SU-DHL-6 (cell line): ENCODE measurements around the gene EDEM3.

Source experiments
- H2AFZ ChIP-seq: fragments of 200-600 bp; sonication (generic); 2 replicates; pipeline ENCODE4 v1.6.1; 2014; ENCODE audit warnings: low read depth, mild to moderate bottlenecking, moderate library complexity, mixed read lengths, antibody characterized with exemption, low read length; ENCODE audit not compliant: severe bottlenecking
- H3F3A ChIP-seq: fragments of 200-600 bp; shearing (Covaris generic); 2 replicates; pipeline ENCODE4 v1.6.0; 2016; ENCODE audit warnings: antibody characterized with exemption, mild to moderate bottlenecking; ENCODE audit not compliant: insufficient read depth
- H3K27ac ChIP-seq: fragments of 200-600 bp; sonication (generic); 2 replicates; pipeline ENCODE4 v1.5.1; 2016; ENCODE audit warnings: low read depth, mild to moderate bottlenecking, low read length, moderate library complexity, mixed read lengths
- H3K27me3 ChIP-seq: fragments of 200-600 bp; sonication (generic), shearing (Covaris generic); 2 replicates; pipeline ENCODE4 v1.6.0; 2014; ENCODE audit warnings: mild to moderate bottlenecking, low read length
- H3K36me3 ChIP-seq: fragments of 200-600 bp; sonication (generic); 2 replicates; pipeline ENCODE4 v1.6.1; 2014; ENCODE audit warnings: mild to moderate bottlenecking, low read length, mixed read lengths
- H3K4me2 ChIP-seq: fragments of 300-600, 200-600 bp; shearing (Covaris generic), sonication (generic); 2 replicates; pipeline ENCODE4 v1.6.0; 2014; ENCODE audit warnings: low read length, low read depth, mild to moderate bottlenecking; ENCODE audit not compliant: poor library complexity, severe bottlenecking
- H3K4me3 ChIP-seq: fragments of 200-600 bp; sonication (generic); 2 replicates; pipeline ENCODE4 v1.5.1; 2014; ENCODE audit warnings: antibody characterized with exemption, low read length, mild to moderate bottlenecking, mixed read lengths; ENCODE audit not compliant: insufficient read depth, poor library complexity, severe bottlenecking
- H3K79me2 ChIP-seq: fragments of 200-600 bp; sonication (generic); 2 replicates; pipeline ENCODE4 v1.6.1; 2014; ENCODE audit warnings: mild to moderate bottlenecking, low read length, moderate library complexity; ENCODE audit not compliant: insufficient read depth
- H3K9ac ChIP-seq: fragments of 200-600 bp; sonication (generic); 2 replicates; pipeline ENCODE4 v1.7.0; 2014; ENCODE audit warnings: mild to moderate bottlenecking, low read length
- H3K9me2 ChIP-seq: fragments of 200-600 bp; sonication (generic); replicated peaks from 2 replicates; pipeline ENCODE4 v1.6.1; 2014; ENCODE audit warnings: low read length; ENCODE audit not compliant: insufficient read depth
- H3K9me3 ChIP-seq: fragments of 200-600 bp; sonication (generic); 2 replicates; pipeline ENCODE4 v1.6.1; 2014; ENCODE audit warnings: low read length, mixed read lengths; ENCODE audit not compliant: insufficient read depth
- H4K20me1 ChIP-seq: fragments of 200-600 bp; sonication (generic); 2 replicates; pipeline ENCODE4 v1.6.1; 2014; ENCODE audit warnings: low read depth, mild to moderate bottlenecking, antibody characterized with exemption, low read length, moderate library complexity, mixed read lengths
- EZH2phosphoT487 ChIP-seq: fragments of 200-600 bp; sonication (generic), shearing (Covaris generic); conservative IDR thresholded peaks from 2 replicates; pipeline ENCODE4 v1.6.1; 2018; ENCODE audit warnings: mild to moderate bottlenecking, antibody characterized with exemption, low read length, moderate library complexity, mixed read lengths
- TF ChIP-seq, protein P1 (sequence below): fragments of 200-600 bp; sonication (generic); IDR thresholded peaks from one replicate; pipeline ENCODE4 v1.5.1; 2017; ENCODE audit warnings: antibody characterized with exemption, mild to moderate bottlenecking, low read length, moderate library complexity; ENCODE audit not compliant: insufficient read depth, poor library complexity, severe bottlenecking

EDEM3 gene

DNA sequence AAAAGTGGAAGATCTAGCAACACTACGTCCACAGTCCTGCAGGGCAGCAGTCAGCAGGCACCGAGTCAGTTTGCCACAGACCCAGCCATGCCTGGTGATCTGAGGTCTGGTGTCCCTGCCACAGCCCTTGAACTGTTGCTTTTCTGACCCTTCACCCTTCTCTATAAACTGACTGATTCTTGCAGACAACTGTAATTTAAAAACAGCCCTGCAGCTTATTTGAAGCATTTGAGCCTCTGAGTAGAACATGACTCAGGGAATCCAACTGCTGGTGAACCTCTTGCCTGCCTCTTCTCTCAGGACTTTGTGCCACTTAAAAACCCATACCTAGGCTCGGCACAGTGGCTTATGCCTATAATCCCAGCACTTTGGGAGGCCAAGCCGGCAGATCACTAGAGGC, 107.2 kb downstream of the EDEM3 start:
- no peaks in the 10 kb centered on the region for H4K20me1 ChIP-seq
- H3K36me3 ChIP-seq: no peaks in the 10 kb centered on the region
- H2AFZ ChIP-seq: no peak overlapping the region
- no peak for TF ChIP-seq EZH2phosphoT487
- TF ChIP-seq, protein P1, sequence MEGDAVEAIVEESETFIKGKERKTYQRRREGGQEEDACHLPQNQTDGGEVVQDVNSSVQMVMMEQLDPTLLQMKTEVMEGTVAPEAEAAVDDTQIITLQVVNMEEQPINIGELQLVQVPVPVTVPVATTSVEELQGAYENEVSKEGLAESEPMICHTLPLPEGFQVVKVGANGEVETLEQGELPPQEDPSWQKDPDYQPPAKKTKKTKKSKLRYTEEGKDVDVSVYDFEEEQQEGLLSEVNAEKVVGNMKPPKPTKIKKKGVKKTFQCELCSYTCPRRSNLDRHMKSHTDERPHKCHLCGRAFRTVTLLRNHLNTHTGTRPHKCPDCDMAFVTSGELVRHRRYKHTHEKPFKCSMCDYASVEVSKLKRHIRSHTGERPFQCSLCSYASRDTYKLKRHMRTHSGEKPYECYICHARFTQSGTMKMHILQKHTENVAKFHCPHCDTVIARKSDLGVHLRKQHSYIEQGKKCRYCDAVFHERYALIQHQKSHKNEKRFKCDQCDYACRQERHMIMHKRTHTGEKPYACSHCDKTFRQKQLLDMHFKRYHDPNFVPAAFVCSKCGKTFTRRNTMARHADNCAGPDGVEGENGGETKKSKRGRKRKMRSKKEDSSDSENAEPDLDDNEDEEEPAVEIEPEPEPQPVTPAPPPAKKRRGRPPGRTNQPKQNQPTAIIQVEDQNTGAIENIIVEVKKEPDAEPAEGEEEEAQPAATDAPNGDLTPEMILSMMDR: no peak
- H3F3A ChIP-seq: no peaks in the 10 kb centered on the region
- H3K4me3 ChIP-seq: no peak overlapping the region
- no peaks in the 10 kb centered on the region for H3K9me3 ChIP-seq
- no peak overlapping the region for H3K9ac ChIP-seq
- no peak overlapping the region for H3K27ac ChIP-seq
- H3K4me2 ChIP-seq: no peak overlapping the region
- H3K9me2 ChIP-seq: no peaks in the 10 kb centered on the region
- no peaks in the 10 kb centered on the region for H3K27me3 ChIP-seq
- H3K79me2 ChIP-seq: no peaks in the 10 kb centered on the region

DNA sequence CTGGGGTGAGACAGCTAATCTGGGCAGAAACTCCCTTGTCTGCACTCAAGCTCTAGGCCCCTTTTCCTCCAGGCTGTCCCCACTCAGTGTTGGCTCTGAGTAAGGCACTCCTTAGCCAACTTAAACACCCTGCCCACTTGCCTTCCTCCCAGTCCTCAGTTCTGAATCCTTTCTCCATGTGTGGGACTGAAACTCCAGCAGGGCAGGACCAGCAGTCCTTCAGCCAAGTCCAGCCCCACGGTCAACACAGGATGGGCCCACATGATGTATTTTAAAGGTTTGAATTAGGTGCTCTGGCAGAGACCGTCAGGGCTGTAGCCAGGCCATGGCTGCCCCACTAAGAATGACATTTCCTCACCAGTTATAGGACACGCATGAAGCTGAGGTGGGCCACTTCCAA, 107.8 kb downstream of the EDEM3 start:
- Histone ChIP-seq H3K36me3 (no peaks in the 10 kb centered on the region), H4K20me1 (no peaks in the 10 kb centered on the region), H3K4me3 (no peak overlapping the region), H3K27me3 (no peaks in the 10 kb centered on the region), H2AFZ (no peak overlapping the region), H3F3A (no peaks in the 10 kb centered on the region), H3K9ac (no peak overlapping the region), H3K9me2 (no peaks in the 10 kb centered on the region), H3K79me2 (no peaks in the 10 kb centered on the region), H3K27ac (no peak overlapping the region), H3K4me2 (no peak overlapping the region), H3K9me3 (no peaks in the 10 kb centered on the region)
- TF ChIP-seq EZH2phosphoT487: no peak

DNA sequence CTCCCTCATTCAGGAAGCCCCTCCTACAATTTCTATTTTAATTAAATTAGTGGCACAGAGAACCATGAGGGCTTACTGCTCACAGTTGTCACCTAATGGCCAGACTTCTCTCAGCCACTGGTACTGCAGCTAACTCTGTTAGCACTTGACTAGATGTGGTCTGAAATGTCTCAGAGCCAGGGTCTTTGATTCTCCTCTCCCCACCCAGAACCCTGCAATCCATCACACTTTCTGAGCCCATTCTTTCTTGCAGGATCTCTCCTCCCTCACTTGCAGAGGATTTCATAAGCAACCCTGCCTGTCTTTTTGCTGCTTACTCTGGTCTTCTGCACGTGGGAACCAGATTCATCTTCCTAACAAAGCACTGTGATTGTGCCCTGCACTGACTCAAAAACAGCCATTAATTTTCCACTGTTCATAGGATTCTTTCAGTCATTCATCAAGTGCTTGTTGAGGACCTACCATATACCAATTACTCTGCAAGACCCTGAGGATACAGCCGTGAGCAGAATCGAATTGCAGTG, 108.4 kb downstream of the EDEM3 start:
- H3K36me3 ChIP-seq: no peaks in the 10 kb centered on the region
- H3K79me2 ChIP-seq: no peaks in the 10 kb centered on the region
- H3K9me2 ChIP-seq: no peaks in the 10 kb centered on the region
- no peak overlapping the region for H3K4me3 ChIP-seq
- H4K20me1 ChIP-seq: no peaks in the 10 kb centered on the region
- H3F3A ChIP-seq: no peaks in the 10 kb centered on the region
- no peak overlapping the region for H3K4me2 ChIP-seq
- H3K9ac ChIP-seq: no peak overlapping the region
- no peaks in the 10 kb centered on the region for H3K27me3 ChIP-seq
- no peaks in the 10 kb centered on the region for H3K9me3 ChIP-seq
- no peak overlapping the region for H3K27ac ChIP-seq
- no peak overlapping the region for H2AFZ ChIP-seq
- no peak for TF ChIP-seq EZH2phosphoT487
- TF ChIP-seq, protein P1: no peak

DNA sequence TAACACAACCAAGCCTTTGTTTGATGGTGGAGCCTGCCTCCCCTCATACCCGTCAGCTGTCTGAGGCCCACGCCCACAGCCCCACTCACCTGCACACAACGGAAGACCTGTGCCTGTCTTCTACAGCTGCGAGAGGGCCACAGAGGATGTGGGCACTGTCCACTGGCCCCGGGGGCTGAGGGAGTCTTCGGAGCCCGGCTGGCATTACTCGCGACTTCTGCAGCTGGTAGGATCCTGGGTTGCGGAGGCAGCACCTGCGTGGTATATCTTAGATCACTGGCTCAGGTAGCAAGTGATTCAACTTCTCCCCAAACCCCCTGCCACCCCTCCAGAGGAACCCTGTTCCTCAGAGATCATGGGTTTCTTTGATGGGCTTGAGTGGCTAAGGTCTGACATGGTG, 109.9 kb downstream of the EDEM3 start:
- no peaks in the 10 kb centered on the region for H3K9me2 ChIP-seq
- H3K27ac ChIP-seq: no peak overlapping the region
- no peak overlapping the region for H3K9ac ChIP-seq
- no peaks in the 10 kb centered on the region for H3K36me3 ChIP-seq
- H2AFZ ChIP-seq: no peak overlapping the region
- H4K20me1 ChIP-seq: no peaks in the 10 kb centered on the region
- TF ChIP-seq EZH2phosphoT487: no peak
- TF ChIP-seq, protein P1: no peak
- H3K27me3 ChIP-seq: no peaks in the 10 kb centered on the region
- no peaks in the 10 kb centered on the region for H3K9me3 ChIP-seq
- H3F3A ChIP-seq: no peaks in the 10 kb centered on the region
- H3K4me2 ChIP-seq: no peak overlapping the region
- H3K4me3 ChIP-seq: no peak overlapping the region
- no peaks in the 10 kb centered on the region for H3K79me2 ChIP-seq
